Neural cell (in vitro differentiated cells): ENCODE measurements around the gene MRPS18A.

Experiments used
- CTCF ChIP-seq: fragments of 450-650 bp; IDR thresholded peaks from 2 replicates; pipeline ENCODE4 v1.5.1; 2014; ENCODE audit warnings: antibody characterized with exemption, mild to moderate bottlenecking, moderate library complexity; ENCODE audit not compliant: poor library complexity, severe bottlenecking
- RAD21 ChIP-seq: fragments of 450-650 bp; conservative IDR thresholded peaks from 2 replicates; pipeline ENCODE4 v1.6.1; 2014; ENCODE audit warnings: antibody characterized with exemption, mild to moderate bottlenecking, moderate library complexity

GRCh38 chr6:43735642-43736199 is 48.1 kb upstream of the MRPS18A start:
- TF ChIP-seq CTCF (no peak), RAD21 (no peak)
